Measurements from ENCODE around the gene CALML3. TPM values are rescaled to one million over a fixed set of nuclear protein-coding genes. Genes with fewer than 3 reads are reported as not detected.

Gene CALML3
- not detected in 2 replicates for total RNA-seq (2021; fragmentation: NEBNext Ultra II Directional; extraction: Animal tissue kit (Norgen Biotek cat#: 25700))
- not detected in 2 replicates for polyA plus RNA-seq (2011; rRNA removed)
- not detected for polyA plus RNA-seq (2011; cell fraction: cytosol; rRNA removed)
- not detected for polyA plus RNA-seq (2011; cell fraction: nucleus; rRNA removed)
- not detected in 4 replicates for polyA plus RNA-seq (2012, experiment 1 of 2)
- not detected for polyA plus RNA-seq (2012, experiment 2 of 2)
- polyA plus RNA-seq (2013, experiment 1 of 2) = not detected
- polyA plus RNA-seq (2013, experiment 2 of 2) = not detected
- polyA minus RNA-seq (2011; rRNA and poly(A)+ RNA removed) = not detected in 2 replicates
- polyA minus RNA-seq (2011; cell fraction: cytosol; rRNA and poly(A)+ RNA removed) = not detected
- polyA minus RNA-seq (2011; cell fraction: nucleus; rRNA and poly(A)+ RNA removed) = not detected
- long read RNA-seq, experiment 1 = 0 reads
- long read RNA-seq, experiment 2 = 0 reads

DNA sequence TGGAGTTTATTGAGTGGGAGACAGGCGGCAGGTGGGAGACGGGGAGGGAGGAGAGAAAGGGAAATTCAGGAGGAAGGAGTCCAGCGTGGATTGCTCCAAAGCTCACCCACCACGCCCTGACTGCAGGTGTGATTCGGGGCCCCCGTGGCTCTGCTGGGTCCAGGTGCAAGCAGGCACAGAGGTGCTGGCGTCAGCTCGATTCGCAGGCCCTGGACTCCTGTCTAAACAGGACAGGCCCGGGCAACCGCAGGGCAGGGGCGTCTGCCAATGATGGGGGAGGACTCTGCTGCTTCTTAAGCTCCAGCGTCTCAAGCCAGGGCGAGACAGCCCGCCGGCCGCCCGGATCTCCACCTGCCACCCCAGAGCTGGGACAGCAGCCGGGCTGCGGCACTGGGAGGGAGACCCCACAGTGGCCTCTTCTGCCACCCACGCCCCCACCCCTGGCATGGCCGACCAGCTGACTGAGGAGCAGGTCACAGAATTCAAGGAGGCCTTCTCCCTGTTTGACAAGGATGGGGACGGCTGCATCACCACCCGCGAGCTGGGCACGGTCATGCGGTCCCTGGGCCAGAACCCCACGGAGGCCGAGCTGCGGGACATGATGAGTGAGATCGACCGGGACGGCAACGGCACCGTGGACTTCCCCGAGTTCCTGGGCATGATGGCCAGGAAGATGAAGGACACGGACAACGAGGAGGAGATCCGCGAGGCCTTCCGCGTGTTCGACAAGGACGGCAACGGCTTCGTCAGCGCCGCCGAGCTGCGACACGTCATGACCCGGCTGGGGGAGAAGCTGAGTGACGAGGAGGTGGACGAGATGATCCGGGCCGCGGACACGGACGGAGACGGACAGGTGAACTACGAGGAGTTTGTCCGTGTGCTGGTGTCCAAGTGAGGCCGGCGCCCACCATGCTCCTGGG is at the start of gene CALML3:
Gene CALML3, plus strand, starts transcription at position 321 of the 920 bp plus-strand sequence. Its CDS starts 125 bp downstream, at position 446.
- H3K9me3 ChIP-seq (ENCODE audit: insufficient read depth in 2 of 2, low read depth in 1 of 2, low read length in 1 of 2) = no peaks in the 10 kb centered on the region
- H3K14ac ChIP-seq (ENCODE audit: insufficient read length) = no peak within 1 kb of the TSS
- no peak within 1 kb of the TSS for H2BK20ac ChIP-seq (ENCODE audit: low read length)
- ChIA-PET POLR2A (ENCODE audit: partially characterized antibody) (interaction anchor here (1.2 kb wide), 1 partner anchor 64 kb away, joined by 3 read pairs; no protein-coding TSS in a partner anchor), CTCF (ENCODE audit: partially characterized antibody) (interaction anchor here (0.7 to 2.2 kb wide), 7 partner anchors 11 to 105 kb away, joined by 3 to 7 read pairs (median 3); no protein-coding TSS in a partner anchor)
- H3K18ac ChIP-seq (ENCODE audit: extremely low read depth, low read length) = peak within 1 kb of the TSS; percentile 38; the same call in 1 of the 2 replicates
- H4K20me1 ChIP-seq (replicated peaks in 1 of 2; ENCODE audit: control insufficient read depth in 1 of 2, insufficient read depth in 2 of 2, low read length in 2 of 2) = no peaks in the 10 kb centered on the region
- H2AFZ ChIP-seq (ENCODE audit: low read length) = no peak within 1 kb of the TSS
- peak within 1 kb of the TSS; percentile 15 for H4K91ac ChIP-seq (replicated peaks; ENCODE audit: insufficient read length, low read length)
- TF ChIP-seq RXRA (IDR thresholded peaks at IDR 0.05; ENCODE audit: insufficient read depth, low read depth, low read length) (no peak), TEAD4 (IDR thresholded peaks at IDR 0.05; ENCODE audit: low read depth, low read length) (no peak), RFX5 (IDR thresholded peaks at IDR 0.05; ENCODE audit: borderline replicate concordance, low read depth, low read length) (no peak), EZH2 (IDR thresholded peaks at IDR 0.05; ENCODE audit: low read depth, low read length, severe bottlenecking) (no peak), RAD21 (IDR thresholded peaks at IDR 0.05 in 1 of 2, conservative IDR thresholded peaks at IDR 0.05 in 1 of 2; ENCODE audit: low read depth in 2 of 2, low read length in 2 of 2) (no peak), BACH1 (IDR thresholded peaks at IDR 0.05; ENCODE audit: low read length) (no peak), CBX8 (IDR thresholded peaks at IDR 0.05; ENCODE audit: borderline replicate concordance, low read depth, low read length) (no peak), YY1 (IDR thresholded peaks at IDR 0.05; ENCODE audit: low read depth, low read length) (no peak)
- H3K79me2 ChIP-seq (ENCODE audit: control insufficient read depth in 1 of 2, insufficient read depth in 2 of 2, low read length in 2 of 2) = no peaks in the 10 kb centered on the region
- no peaks in the 10 kb centered on the region for H3K79me1 ChIP-seq (ENCODE audit: low read depth, low read length)
- no peak within 1 kb of the TSS for H4K5ac ChIP-seq (ENCODE audit: insufficient read length, low read depth, low read length)
- peak within 1 kb of the TSS; percentile 57; the same call in 1 of the 2 replicates for H4K8ac ChIP-seq (ENCODE audit: extremely low read depth, insufficient read depth, low read length)
- H3K9ac ChIP-seq (replicated peaks in 1 of 4; ENCODE audit: extremely low read depth in 1 of 4, low read depth in 3 of 4, low read length in 3 of 4) = no peak within 1 kb of the TSS
- H3K36me3 ChIP-seq (ENCODE audit: control insufficient read depth in 2 of 4, insufficient read depth in 4 of 4, low read length in 3 of 4) = no peaks in the 10 kb centered on the region
- no peak within 1 kb of the TSS for H3K4me2 ChIP-seq (ENCODE audit: insufficient read depth in 1 of 2, low read depth in 2 of 2, low read length in 2 of 2)
- 96% methylated on average over 43 of the region's 64 CpGs; no CpG with 5 or more reads in 1 of the 2 experiments for WGBS, 2 experiments (ENCODE audit: extremely low coverage in 1 of 2, insufficient coverage in 1 of 2, insufficient read length in 1 of 2, insufficient replicate concordance in 2 of 2, low coverage in 1 of 2, low lambda C conversion rate in 2 of 2, missing lambda C conversion rate in 1 of 2)
- H3K4ac ChIP-seq (replicated peaks; ENCODE audit: insufficient read length, low read depth, low read length) = no peak within 1 kb of the TSS
- H2BK15ac ChIP-seq (ENCODE audit: low read length) = no peak within 1 kb of the TSS; the same call in 1 of the 2 replicates
- no peaks in the 10 kb centered on the region for H3K27me3 ChIP-seq (replicated peaks in 1 of 4; ENCODE audit: control insufficient read depth in 3 of 4, extremely low read depth in 1 of 4, insufficient read depth in 3 of 4, low read length in 3 of 4)
- H2BK5ac ChIP-seq (ENCODE audit: low read depth, low read length) = 0 out of 2 replicates have a peak within 1 kb of the TSS, but pooled peaks have one; percentile 49
- no peak within 1 kb of the TSS for H2AK5ac ChIP-seq (ENCODE audit: low read depth, low read length)
- H3K56ac ChIP-seq (replicated peaks; ENCODE audit: insufficient read length, low read depth, low read length) = no peak within 1 kb of the TSS
- no peak within 1 kb of the TSS for H3K23ac ChIP-seq (ENCODE audit: insufficient read length)
- H3K4me3 ChIP-seq (ENCODE audit: extremely low read depth in 1 of 4, insufficient read depth in 2 of 4, low read depth in 3 of 4, low read length in 4 of 4) = no peak within 1 kb of the TSS
- no peak within 1 kb of the TSS for H3K27ac ChIP-seq (ENCODE audit: low read depth, low read length)
- H3K4me1 ChIP-seq (replicated peaks in 1 of 4; ENCODE audit: control insufficient read depth in 3 of 4, insufficient read depth in 4 of 4, low read length in 3 of 4) = peaks cover 0 to 5% (median 0%) of the 10 kb centered on the region in 4 experiments; a peak in 1 of 7 replicates
- no peaks in the 10 kb centered on the region; the same call in 1 of the 2 replicates for H3K23me2 ChIP-seq (ENCODE audit: low read depth, low read length)
- H2BK12ac ChIP-seq (ENCODE audit: low read depth, low read length) = no peak within 1 kb of the TSS
- DNase-seq (ENCODE audit: low read depth in 1 of 2, low spot score in 2 of 2) (no peak), FAIRE-seq (no peak)
- H2BK120ac ChIP-seq (replicated peaks; ENCODE audit: low read depth, low read length) = no peak within 1 kb of the TSS

All from H1 (cell line).